Activated CD8-positive, alpha-beta T cell treated with anti-CD3 and anti-CD28 coated beads for 36 hours (primary cell): Measurements from ENCODE around the gene RTF2. TPM values are rescaled to one million over a fixed set of nuclear protein-coding genes. Genes with fewer than 3 reads are reported as not detected.

ENCODE experiments used
- ATAC-seq: fragments of 200-7000 bp; cut with Tn5 transposase; one replicate; pipeline ENCODE4 v1.10.0; 2021; ENCODE audit warnings: mild to moderate bottlenecking, moderate library complexity
- CTCF ChIA-PET: fragments of 350-600 bp; sonication (Branson Sonifier 250); formaldehyde crosslinking; loops from one replicate; lab custom pipeline; 2021; ENCODE audit warnings: antibody characterized with exemption; lab: Charles Lee
- POLR2A ChIA-PET: fragments of 350-600 bp; sonication (Branson Sonifier 250); formaldehyde crosslinking; loops from one replicate; lab custom pipeline; 2021; ENCODE audit warnings: antibody characterized with exemption; lab: Charles Lee
- DNase-seq: peaks from one replicate; pipeline ENCODE4 v3.0.0-alpha.2; 2020
- H3K27ac Mint-ChIP-seq: one replicate; pipeline ENCODE4 v1.8.0; 2021; ENCODE audit warnings: mild to moderate bottlenecking, mixed read lengths
- H3K27me3 Mint-ChIP-seq: one replicate; pipeline ENCODE4 v1.8.0; 2021; ENCODE audit warnings: mixed read lengths
- H3K36me3 Mint-ChIP-seq: one replicate; pipeline ENCODE4 v1.8.0; 2021; ENCODE audit warnings: low read depth, mixed read lengths
- H3K4me1 Mint-ChIP-seq: one replicate; pipeline ENCODE4 v1.8.0; 2021; ENCODE audit warnings: low read depth, mixed read lengths
- H3K4me3 Mint-ChIP-seq: one replicate; pipeline ENCODE4 v1.8.0; 2021; ENCODE audit warnings: mild to moderate bottlenecking, moderate library complexity, mixed read lengths
- H3K9me3 Mint-ChIP-seq: one replicate; pipeline ENCODE4 v1.8.0; 2021; ENCODE audit warnings: mixed read lengths
- CTCF ChIP-seq: fragments of 200-600 bp; IDR thresholded peaks from one replicate; pipeline ENCODE4 v1.8.0; 2022; ENCODE audit warnings: antibody characterized with exemption, mild to moderate bottlenecking
- intact Hi-C: fragments of 100-400 bp; cut with micrococcal nuclease; formaldehyde crosslinking; loops from one replicate; pipeline ENCODE4 v1.10.0; 2022
- total RNA-seq, 2 experiments: library from RNA; stranded (reverse); gene quantifications; one replicate each; pipeline ENCODE4 v1.2.3, GENCODE V29; 2021

Gene RTF2
- total RNA-seq, 2 experiments from 2014 or later: 72.0 to 76.7 TPM

GRCh38 chr20:56445130-56445529 is 23.3 kb upstream of the RTF2 start:
- H3K36me3 Mint-ChIP-seq: peaks cover 8% of the 10 kb centered on the region
- peaks cover 25% of the 10 kb centered on the region for H3K4me1 Mint-ChIP-seq
- DNase-seq: no peak
- intact Hi-C loops: no loop called here
- no peak for ATAC-seq
- H3K27ac Mint-ChIP-seq: peak overlapping the region; percentile 21
- CTCF ChIA-PET: interaction anchor here (1.1 to 1.4 kb wide), 2 partner anchors 11 to 12 kb away, joined by 3 read pairs; no protein-coding TSS in a partner anchor
- H3K4me3 Mint-ChIP-seq: no peak overlapping the region
- no peaks in the 10 kb centered on the region for H3K9me3 Mint-ChIP-seq
- no peak for TF ChIP-seq CTCF
- POLR2A ChIA-PET: interaction anchor here (1.1 to 3.4 kb wide), 2 partner anchors 8 to 25 kb away, joined by 3 to 19 read pairs; no protein-coding TSS in a partner anchor
- H3K27me3 Mint-ChIP-seq: no peaks in the 10 kb centered on the region

GRCh38 chr20:56445540-56445939 is 22.9 kb upstream of the RTF2 start:
- H3K9me3 Mint-ChIP-seq: no peaks in the 10 kb centered on the region
- H3K27me3 Mint-ChIP-seq: no peaks in the 10 kb centered on the region
- ATAC-seq: no peak
- no peak for DNase-seq
- peaks cover 5% of the 10 kb centered on the region for H3K36me3 Mint-ChIP-seq
- POLR2A ChIA-PET: no interaction called here
- intact Hi-C loops: no loop called here
- CTCF ChIA-PET: interaction anchor here (1.1 kb wide), 1 partner anchor 11 kb away, joined by 3 read pairs; no protein-coding TSS in a partner anchor
- TF ChIP-seq CTCF: no peak
- H3K4me3 Mint-ChIP-seq: no peak overlapping the region
- H3K27ac Mint-ChIP-seq: peak overlapping the region; percentile 38
- peaks cover 21% of the 10 kb centered on the region for H3K4me1 Mint-ChIP-seq

GRCh38 chr20:56447227-56447626 is 21.2 kb upstream of the RTF2 start:
- CTCF ChIA-PET: interaction anchor here (1.1 kb wide), 1 partner anchor 13 kb away, joined by 3 read pairs; no protein-coding TSS in a partner anchor
- Mint-ChIP-seq H3K27ac (no peak overlapping the region), H3K9me3 (no peaks in the 10 kb centered on the region), H3K4me3 (no peak overlapping the region), H3K36me3 (peaks cover 12% of the 10 kb centered on the region), H3K27me3 (no peaks in the 10 kb centered on the region), H3K4me1 (peaks cover 12% of the 10 kb centered on the region)
- intact Hi-C loops: no loop called here
- TF ChIP-seq CTCF: no peak
- DNase-seq: no peak
- POLR2A ChIA-PET: interaction anchor here (1.2 kb wide), 1 partner anchor 14 kb away, joined by 3 read pairs; no protein-coding TSS in a partner anchor
- no peak for ATAC-seq

- H3K4me3 Mint-ChIP-seq: no peak overlapping the region
- no peak for DNase-seq
- no peak overlapping the region for H3K27ac Mint-ChIP-seq
- H3K4me1 Mint-ChIP-seq: peaks cover 11% of the 10 kb centered on the region
- H3K36me3 Mint-ChIP-seq: peaks cover 10% of the 10 kb centered on the region
- intact Hi-C loops: no loop called here
- TF ChIP-seq CTCF: no peak
- H3K9me3 Mint-ChIP-seq: no peaks in the 10 kb centered on the region
- POLR2A ChIA-PET: no interaction called here
- no peaks in the 10 kb centered on the region for H3K27me3 Mint-ChIP-seq
- CTCF ChIA-PET: no interaction called here
- ATAC-seq: no peak
Measured at GRCh38 chr20:56449459-56449858, 19.0 kb upstream of the RTF2 start.

GRCh38 chr20:56451056-56451765 is 17.2 kb upstream of the RTF2 start:
- Mint-ChIP-seq H3K27me3 (no peaks in the 10 kb centered on the region), H3K4me1 (peaks cover 21% of the 10 kb centered on the region), H3K27ac (peak overlapping the region; percentile 44), H3K9me3 (no peaks in the 10 kb centered on the region), H3K4me3 (no peak overlapping the region), H3K36me3 (peaks cover 13% of the 10 kb centered on the region)
- no peak for ATAC-seq
- TF ChIP-seq CTCF: no peak
- intact Hi-C loops: no loop called here
- ChIA-PET CTCF (interaction anchor here (1.7 kb wide), 1 partner anchor 52 kb away, joined by 5 read pairs; no protein-coding TSS in a partner anchor), POLR2A (interaction anchor here (0.6 to 4.4 kb wide), 3 partner anchors 8 to 33 kb away, joined by 3 to 19 read pairs (median 5); no protein-coding TSS in a partner anchor)
- DNase-seq: no peak
